Gastroesophageal sphincter (tissue), 3 donors: ENCODE measurements around the gene AFDN.

Experiments
- POLR2A ChIP-seq, 2 donors: fragments of 450-650 bp; IDR thresholded peaks; one replicate each; pipeline ENCODE4 v1.6.1; 2017; ENCODE audit warnings: antibody characterized with exemption in 2 of 2, mild to moderate bottlenecking in 2 of 2, moderate library complexity in 1 of 2
- TF ChIP-seq, protein P1 (sequence below), 4 experiments: fragments of 200-600 bp in 2 of 4; fragments of 450-650 bp in 2 of 4; sonication (generic) in 1 of 4; IDR thresholded peaks; one replicate each; pipeline ENCODE4 v1.5.1; 2017 to 2019; ENCODE audit warnings: antibody characterized with exemption in 4 of 4, mild to moderate bottlenecking in 2 of 4, moderate library complexity in 2 of 4

DNA sequence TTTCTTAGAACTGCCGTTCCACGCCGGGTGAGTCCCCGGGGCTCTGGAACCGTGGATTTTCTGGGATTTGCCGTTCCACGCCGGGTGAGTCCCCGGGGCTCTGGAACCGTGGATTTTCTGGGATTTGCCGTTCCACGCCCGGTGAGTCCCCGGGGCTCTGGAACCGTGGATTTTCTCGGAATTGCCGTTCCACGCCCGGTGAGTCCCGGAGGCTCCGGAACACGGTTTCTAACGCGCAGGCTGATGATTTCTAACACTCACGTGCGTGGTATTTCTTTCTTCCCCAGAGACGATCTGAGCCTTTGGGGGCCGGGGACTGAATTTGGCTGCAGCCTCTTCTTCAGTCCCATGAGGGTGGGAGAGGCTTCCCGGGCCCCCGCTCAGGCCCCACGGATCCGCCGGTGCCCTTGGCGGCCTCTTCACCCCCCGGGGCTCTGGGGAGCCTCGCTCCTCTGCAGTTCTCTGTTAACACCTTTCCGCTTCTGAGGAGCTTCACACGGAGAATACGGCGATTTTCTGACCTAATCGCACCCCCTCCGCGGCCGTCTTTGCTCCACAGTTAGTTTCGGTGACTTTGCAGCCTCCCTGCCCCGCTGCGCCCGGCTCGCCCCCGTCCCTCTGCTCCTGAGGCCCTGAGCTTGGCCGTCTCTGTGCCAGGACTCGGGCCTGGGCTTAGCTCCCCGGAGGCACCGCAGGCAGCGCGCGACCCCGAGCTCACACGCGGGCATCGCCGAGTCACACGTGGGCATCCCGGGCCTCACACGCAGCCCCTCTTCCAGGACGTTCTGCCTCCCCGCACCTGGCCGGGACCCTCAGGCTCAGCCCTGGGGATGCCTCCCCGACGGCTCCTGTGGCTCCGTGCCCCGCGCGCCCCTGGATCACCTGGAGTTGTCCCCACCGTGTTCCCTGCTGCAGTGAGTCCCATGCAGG lies 163.6 kb downstream of the AFDN start:
- no peak for TF ChIP-seq POLR2A (IDR thresholded peaks at IDR 0.05)
- TF ChIP-seq, protein P1, sequence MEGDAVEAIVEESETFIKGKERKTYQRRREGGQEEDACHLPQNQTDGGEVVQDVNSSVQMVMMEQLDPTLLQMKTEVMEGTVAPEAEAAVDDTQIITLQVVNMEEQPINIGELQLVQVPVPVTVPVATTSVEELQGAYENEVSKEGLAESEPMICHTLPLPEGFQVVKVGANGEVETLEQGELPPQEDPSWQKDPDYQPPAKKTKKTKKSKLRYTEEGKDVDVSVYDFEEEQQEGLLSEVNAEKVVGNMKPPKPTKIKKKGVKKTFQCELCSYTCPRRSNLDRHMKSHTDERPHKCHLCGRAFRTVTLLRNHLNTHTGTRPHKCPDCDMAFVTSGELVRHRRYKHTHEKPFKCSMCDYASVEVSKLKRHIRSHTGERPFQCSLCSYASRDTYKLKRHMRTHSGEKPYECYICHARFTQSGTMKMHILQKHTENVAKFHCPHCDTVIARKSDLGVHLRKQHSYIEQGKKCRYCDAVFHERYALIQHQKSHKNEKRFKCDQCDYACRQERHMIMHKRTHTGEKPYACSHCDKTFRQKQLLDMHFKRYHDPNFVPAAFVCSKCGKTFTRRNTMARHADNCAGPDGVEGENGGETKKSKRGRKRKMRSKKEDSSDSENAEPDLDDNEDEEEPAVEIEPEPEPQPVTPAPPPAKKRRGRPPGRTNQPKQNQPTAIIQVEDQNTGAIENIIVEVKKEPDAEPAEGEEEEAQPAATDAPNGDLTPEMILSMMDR (IDR thresholded peaks at IDR 0.05): no peak
